IPS-NIHi11 (cell line): ENCODE data around the gene ZNF692.

Experiments
- DNase-seq: peaks from one replicate; pipeline ENCODE4 v3.0.0; 2012; ENCODE audit warnings: mixed read lengths, low spot score

Gene ZNF692

GRCh38 chr1:248824701-248825100 is 34.2 kb downstream of the ZNF692 start:
- no peak for DNase-seq

DNA sequence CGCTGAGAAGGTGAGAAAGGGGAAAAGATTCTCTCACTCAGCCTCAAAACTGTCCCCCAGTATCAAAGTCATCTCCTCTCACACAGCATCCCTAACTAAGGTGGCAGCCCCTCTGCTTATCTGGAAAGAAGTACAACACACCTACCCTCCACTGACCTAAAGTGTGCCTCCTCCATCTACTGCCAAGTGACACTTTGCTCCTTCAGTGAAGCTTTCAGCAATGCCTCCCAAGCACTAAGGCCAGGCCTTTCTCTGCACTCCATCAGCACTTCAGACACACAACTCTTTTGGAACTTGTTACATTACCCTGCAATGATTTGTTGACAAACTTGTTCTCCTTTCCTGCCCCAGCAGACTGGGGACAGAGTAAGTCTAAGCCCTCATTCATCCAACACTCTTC is 34.6 kb downstream of the ZNF692 start:
- DNase-seq, result no peak

DNA sequence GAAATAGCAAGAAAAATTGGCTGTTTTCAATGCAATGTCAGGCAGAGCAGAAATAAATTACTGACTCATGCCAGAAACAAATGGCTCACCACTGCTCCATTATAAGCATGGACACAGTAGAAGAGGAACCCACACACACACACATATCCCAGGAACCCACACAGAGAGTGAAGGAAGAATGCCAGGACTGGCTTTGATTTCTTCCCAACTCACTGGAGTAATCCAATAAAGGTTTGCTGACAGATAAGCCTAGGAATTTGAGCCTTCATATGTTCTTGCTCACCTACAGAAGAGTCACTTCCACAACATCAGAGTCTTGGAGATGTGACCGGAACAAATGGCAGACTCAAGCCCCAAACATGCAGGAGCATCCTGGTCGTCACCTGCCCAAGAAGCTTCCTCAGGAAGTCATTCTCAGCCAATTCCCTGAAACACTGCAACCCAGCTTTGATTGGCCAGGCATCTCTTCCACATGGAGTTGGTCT is 35.3 kb downstream of the ZNF692 start:
- no peak for DNase-seq

- DNase-seq, result no peak
These were observed 36.5 kb downstream of the ZNF692 start for GRCh38 chr1:248822148-248823032.

DNA sequence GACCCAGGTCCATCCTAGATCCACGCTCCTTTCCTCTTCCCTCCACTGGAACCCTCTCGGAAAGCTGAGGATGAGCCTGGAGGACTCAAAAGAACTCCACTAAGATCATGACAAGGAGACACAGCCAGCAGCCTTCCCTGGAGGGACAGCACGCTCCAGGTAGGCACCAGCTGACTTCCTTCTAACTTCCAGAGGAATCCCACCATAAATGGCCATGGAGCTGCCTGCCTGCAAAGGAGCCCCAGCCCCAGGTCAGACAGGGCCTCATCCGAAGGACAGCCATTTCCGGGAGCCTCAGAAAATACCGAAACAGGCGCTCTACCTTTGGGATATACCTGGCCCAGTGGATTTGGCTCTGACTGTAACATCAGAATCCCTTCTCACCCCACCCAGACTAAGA is 37.2 kb downstream of the ZNF692 start:
- DNase-seq, result no peak

DNA sequence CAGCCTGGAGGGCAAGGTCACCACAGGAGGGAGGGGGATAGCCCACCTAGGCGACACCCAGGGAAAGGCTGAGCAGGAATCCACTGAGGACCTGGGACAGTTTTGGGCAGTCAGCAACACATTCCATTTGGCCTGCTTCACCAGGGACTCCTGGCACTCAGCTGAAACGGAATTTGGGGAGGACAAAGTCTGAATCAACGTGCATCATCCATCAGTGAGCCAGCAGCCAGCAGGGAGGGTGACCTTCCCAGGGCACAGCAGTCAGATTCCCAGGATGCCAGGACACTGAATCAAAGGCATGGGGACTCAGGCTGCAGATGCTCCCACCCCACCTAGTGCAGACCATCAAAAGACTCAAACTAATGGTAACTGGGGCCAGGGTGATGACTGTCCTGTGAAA is 37.8 kb downstream of the ZNF692 start:
- no peak for DNase-seq

- DNase-seq, result no peak
These were observed 38.8 kb downstream of the ZNF692 start for GRCh38 chr1:248820041-248820585.

DNA sequence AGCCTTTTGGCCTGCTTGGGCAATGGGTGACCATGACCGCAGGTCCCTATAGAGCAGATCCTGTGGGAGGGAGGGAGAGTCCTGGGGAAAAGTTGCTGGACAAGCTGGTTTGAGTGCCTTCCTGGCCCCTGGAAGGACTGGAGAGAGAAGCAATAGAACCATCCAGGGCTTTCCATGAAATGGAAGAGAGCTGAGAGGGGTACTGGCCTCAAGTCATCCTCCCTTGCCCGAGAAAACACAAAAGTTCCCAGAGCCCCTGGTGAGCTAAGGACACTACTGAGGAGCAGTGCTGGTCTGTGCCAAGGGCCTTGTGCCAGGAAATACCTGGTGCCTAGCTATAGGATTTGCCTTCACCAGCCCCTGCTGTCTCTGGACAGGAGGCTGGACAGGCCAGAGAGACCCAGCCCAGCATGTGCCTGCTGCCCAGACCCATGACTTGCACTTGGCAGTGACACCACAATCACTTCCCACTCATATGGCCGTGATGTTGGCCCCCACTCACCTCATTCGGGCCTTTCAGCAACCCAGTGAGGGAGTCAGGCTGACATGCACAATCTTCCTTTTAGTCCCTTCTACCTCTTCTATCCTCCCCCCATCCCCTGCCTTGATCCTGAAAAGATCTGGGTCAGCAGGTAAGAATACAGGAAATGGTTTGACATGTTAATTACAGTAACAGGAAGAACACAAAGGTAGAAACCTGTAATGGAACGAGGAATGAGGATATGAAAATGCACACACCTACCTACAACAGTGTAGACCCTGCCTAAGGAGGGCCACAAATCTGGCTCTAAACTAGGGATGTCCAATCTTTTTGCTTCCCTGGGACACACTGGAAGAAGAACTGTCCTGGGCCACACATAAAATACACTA is 40.1 kb downstream of the ZNF692 start:
- no peak for DNase-seq

DNA sequence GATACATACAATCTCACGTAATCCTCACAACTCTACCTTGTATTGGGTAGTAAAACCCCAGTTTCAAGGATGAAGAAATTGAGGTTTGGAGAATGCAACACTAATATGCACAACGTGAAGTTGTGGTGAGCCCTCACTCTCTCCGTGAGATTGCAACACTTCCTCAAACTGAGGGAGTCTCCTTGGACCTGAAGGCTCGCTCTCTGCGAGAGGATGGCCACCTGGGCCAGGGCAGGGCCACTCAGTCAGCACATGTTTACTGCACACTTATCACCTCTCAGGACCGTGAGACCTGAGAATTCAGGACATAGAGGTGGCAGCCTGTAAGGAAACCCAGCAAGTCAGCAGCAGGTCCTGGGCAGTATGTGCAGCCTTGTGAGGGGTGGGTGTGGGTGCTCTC is 41.8 kb downstream of the ZNF692 start:
- DNase-seq, result no peak

DNA sequence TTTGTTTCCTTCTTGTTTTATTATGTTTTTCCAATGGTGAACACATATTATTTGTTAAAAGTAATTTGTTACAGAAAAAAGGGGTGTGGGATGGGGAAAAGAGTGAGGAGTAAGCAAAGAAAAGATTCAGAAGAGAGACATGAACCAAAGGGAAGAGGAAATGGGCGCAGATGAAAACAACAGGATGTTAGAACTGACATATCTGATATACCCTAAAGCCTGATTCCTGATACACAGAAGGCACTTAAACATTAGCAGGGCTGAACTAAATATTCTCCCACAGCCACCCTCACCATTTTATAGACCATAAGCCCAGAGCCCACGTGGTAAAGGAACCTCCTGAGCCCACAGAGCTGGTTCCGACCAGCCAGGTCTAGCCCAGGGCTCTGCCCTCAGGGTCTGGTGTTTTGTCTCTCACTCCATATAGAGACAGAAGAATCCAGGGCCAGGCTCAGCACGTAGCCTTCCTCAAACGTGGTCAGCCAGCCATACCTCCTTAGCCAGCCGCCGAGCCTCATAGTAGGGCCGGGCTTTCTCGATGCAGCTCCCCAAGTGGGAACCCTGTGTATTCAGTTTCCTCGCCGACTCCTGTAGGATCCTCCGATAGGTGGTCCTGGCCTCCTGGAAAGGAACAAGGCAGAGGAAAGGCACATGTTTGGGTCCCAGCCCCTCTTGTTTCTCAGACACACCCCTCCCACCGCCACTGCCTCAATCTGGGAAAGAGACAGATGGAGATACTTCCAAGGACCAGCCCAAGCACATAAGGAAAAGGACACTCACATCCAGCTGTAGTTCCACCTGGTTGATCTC is 42.6 kb downstream of the ZNF692 start:
- DNase-seq, result no peak

DNA sequence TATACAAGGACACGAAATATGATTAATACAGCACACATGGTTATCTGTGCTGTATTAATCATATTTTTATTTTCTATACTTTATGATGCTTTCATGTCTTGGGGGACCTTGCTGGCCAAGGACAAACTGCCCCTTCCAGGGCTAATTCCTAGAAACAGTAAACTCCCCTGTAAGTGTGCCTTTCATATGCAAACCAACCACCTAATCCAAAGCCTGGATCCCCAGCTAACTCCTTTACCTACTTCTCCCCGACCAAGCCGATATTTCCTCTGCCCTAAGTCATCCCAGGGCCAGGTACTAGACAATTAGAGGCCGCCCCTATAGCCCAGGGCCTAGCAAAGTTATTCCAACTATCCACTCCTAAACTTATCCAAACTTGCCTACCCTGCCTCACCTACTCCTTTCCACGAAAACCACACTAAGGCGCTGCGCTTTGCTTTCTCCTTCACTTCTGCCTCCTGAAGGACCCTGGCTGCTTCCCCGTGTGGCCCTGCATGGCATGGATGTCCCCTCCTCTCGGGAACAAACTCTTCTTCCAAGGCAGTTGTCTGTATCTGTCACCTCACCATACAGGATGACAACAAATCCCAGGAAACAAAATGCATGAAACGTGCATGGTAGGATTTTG is 43.4 kb downstream of the ZNF692 start:
- DNase-seq, result no peak

DNA sequence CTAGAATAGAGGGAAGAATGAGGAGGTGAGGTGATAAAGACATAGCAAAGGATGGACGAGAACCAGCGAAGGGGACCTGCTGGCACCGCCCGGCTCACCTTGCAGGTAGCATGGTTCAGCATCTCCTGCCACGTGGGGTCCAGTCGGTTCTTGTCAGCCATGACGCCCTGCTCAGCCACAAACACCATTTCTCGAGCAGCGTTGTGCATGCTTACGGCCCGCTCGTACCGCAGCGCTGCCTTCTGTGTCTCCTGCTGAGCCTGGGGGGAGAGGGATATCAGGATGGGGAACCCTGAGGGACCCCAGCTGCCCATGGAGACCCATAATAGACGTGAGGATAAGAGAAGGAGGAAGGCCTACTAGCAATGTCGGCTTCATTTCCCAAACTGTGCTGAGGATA is 44.5 kb downstream of the ZNF692 start:
- no peak for DNase-seq

DNA sequence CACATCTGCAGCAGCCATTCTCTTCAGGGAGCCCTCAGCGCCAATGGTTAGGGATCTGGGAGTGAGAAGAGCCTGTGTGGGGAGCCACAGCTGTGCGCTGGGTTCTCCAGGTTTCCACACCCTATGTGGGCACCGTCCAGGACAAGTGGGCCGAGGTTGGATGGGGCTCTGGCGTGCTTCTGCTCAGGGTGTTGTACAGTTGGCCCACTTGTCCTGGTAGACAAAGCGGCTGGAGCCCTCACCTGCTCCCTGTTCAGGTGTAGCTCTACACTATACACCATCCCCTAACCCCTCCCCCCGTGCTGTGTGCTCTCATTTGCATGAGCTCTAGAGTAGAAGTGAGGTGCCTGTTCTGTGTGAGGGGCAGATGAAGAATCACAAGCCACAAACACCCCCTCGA is 45.3 kb downstream of the ZNF692 start:
- no peak for DNase-seq

- DNase-seq, result no peak
These were observed 46.0 kb downstream of the ZNF692 start for GRCh38 chr1:248812736-248813425.

DNA sequence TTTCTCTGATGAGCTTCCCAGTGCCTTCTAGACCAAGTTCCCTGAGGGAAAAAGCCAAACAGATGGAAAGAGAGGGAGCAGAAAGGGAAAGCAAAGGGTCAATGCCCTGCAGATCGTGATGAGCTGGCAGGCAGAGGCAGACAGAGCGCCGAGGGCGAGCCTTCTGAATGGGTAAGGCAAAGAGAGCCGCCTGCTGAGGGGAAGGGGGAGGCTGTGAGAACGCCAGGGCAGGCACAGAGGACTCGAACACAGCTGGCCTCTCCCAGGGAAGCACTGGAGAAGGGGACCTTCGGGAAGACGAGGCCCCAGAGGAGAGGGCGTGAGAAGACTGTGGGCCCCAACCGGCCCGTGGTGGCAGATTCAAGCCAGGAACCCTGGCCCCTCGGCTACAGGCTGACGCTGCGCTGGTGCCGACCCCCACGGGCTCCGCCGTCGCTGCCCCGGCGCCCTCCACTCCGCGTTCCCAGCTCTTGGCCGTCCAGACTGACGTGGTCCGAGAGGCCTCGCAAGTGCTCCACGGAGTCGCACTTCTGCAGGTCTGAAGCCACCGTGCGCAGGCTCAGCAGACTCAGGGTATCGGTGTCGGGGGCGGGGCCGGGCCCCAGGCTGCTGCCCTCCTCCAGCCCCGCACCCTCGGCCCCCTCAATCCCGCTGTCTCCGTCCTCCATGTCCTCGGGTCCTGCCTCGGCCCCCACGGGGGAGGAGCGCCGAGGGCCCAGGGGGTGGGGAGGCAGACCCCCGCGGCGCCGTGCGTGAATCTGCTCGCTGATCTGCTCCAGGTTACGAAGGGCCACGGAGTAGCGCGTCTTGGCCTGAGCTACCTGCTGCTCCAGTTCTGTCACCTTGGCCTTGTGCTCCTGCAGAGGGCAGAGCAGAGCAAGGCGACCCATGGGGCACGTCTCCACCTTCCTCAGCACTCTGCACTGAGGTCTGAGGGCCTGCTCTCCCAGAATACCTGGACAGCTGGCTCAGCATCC is 47.1 kb downstream of the ZNF692 start:
- peak; percentile 45 for DNase-seq

- DNase-seq, result no peak
These were observed 48.0 kb downstream of the ZNF692 start for GRCh38 chr1:248810727-248811513.

DNA sequence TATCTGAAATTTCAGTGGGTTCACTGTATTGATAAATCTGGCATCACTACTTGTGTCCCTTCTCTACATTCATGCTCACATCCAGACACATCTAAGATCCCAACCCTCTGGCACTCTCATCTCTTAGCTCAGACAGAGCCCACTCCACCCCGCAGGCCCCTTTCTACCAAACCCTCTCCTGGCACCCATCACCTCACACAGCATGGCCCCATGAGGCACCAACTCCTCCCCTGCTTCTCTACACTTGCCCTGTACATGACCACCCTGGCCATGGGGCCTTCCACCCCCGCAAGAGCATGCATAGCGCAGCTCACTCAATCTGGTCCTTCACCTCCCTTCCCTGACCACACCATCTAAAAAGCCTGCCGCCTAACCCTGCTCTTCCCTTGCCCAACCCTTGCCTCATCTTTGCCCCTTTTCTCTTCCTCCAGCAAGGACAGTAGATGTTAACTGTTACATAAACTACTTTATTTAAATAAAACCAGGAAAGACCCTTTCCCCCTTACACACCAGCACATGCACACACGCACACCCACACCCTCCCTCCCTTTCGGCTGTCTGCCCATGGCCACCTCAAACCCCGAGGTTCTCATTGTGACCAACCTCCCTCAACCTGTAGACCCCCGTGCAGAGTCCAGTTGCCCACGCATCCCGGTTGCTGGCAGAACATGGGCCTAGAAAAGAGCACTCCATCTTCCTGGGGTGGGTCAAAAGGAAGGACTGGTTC is 48.7 kb downstream of the ZNF692 start:
- no peak for DNase-seq

DNA sequence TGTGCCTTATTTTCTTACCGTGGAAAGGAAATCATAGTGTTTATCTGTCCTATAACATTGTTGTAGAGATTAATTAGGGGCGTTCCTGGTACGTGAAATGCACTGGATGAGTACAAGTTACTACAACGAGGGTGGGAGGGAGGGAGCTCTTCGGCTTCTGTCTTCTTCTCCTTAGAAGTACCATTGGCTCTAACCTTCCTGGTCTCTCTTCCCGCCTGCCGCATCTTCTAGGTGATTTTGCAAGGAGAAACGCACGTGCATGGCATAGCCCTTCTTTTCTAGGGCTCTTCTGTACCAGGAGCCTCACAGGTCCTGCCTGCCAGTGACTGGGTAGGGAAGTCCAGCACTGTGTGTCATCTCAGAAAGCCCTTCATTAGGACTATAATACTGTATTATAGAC is 50.0 kb downstream of the ZNF692 start:
- no peak for DNase-seq
